Suprapubic skin (tissue), 4 donors: ENCODE measurements around the gene CAV1. TPM values are rescaled to one million over a fixed set of nuclear protein-coding genes. Genes with fewer than 3 reads are reported as not detected.

Experiments
- DNase-seq, 2 donors: peaks; one replicate each; pipeline ENCODE4 v3.0.0-alpha.2; 2019; ENCODE audit warnings: low spot score in 2 of 2
- H3K27ac ChIP-seq: fragments of 200-600 bp; sonication (generic); one replicate; pipeline ENCODE4 v1.5.1; 2019
- H3K27me3 ChIP-seq: fragments of 200-600 bp; sonication (generic); one replicate; pipeline ENCODE4 v1.5.1; 2019
- H3K36me3 ChIP-seq: fragments of 200-600 bp; sonication (generic); one replicate; pipeline ENCODE4 v1.5.1; 2019
- H3K4me1 ChIP-seq: fragments of 200-600 bp; sonication (generic); one replicate; pipeline ENCODE4 v1.5.1; 2019
- H3K4me3 ChIP-seq: fragments of 200-600 bp; sonication (generic); one replicate; pipeline ENCODE4 v1.5.1; 2019; ENCODE audit warnings: mild to moderate bottlenecking
- H3K9me3 ChIP-seq: fragments of 200-600 bp; sonication (generic); one replicate; pipeline ENCODE4 v1.5.1; 2019
- EP300 ChIP-seq: sonication (generic); formaldehyde crosslinking; IDR thresholded peaks from one replicate; pipeline ENCODE4 v1.6.1; 2017; ENCODE audit warnings: antibody characterized with exemption
- POLR2A ChIP-seq, 2 donors: fragments of 450-650 bp; IDR thresholded peaks; one replicate each; pipeline ENCODE4 v1.6.1; 2017; ENCODE audit warnings: antibody characterized with exemption in 2 of 2, mild to moderate bottlenecking in 2 of 2, moderate library complexity in 2 of 2
- POLR2AphosphoS5 ChIP-seq, 3 donors: sonication (generic); formaldehyde crosslinking; IDR thresholded peaks; one replicate each; pipeline ENCODE4 v1.6.1; 2017; ENCODE audit warnings: antibody characterized with exemption in 3 of 3
- WGBS: methylation state at CpG from one replicate; pipeline ENCODE4 v1.1.5; 2018; 5-methylcytosine and 5-hydroxymethylcytosine counted together
- total RNA-seq, 4 donors: library from RNA; depleted of rRNA; stranded (reverse); fragments of >200 nt; gene quantifications; one replicate each; pipeline ENCODE4 v1.1.0, GENCODE V29; 2016
- TF ChIP-seq, protein P1 (sequence below), 2 donors: fragments of 200-600 bp in 1 of 2; fragments of 450-650 bp in 1 of 2; sonication (generic) in 1 of 2; IDR thresholded peaks; one replicate each; pipeline ENCODE4 v1.5.1; 2016 to 2019; ENCODE audit warnings: antibody characterized with exemption in 2 of 2, mild to moderate bottlenecking in 1 of 2, moderate library complexity in 1 of 2

The CAV1 gene
- total RNA-seq, 4 donors from 2014 or later = 123 to 215 (median 187) TPM

DNA sequence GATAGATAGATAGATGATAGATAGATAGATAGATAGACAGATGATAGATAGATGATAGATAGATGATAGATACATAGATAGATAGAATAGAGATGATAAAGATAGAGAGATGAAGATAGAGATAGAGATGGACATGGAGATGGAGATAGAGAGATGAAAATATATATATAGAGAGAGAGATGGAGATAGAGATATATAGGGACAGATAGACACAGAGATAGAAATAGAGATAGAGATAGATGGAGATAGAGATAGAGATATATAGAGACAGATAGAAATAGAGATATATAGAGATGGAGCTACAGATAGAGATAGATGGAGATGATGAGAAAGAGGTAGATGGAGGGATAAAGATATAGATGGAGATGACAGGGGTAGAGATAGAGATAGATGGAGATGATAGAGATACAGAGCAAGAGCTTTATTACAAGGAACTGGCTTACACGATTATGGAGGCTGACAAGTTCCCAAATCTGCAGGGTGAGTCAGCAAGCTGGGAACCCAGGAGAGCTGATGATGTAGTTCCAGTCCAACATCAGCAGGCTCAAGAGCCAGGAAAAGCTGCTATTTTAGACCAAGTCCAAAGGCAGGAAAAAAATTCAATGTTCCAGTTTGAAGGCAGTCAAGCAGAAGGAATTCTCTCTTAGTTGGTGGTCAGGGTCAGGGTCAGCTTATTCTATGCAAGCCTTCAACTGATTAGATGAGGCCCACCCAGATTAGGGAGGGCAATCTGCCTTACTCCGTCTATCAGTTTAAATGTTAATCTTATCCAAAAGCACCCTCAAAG lies 37.1 kb downstream of the CAV1 start:
- no peak for TF ChIP-seq POLR2AphosphoS5 (IDR thresholded peaks at IDR 0.05)
- TF ChIP-seq, protein P1, sequence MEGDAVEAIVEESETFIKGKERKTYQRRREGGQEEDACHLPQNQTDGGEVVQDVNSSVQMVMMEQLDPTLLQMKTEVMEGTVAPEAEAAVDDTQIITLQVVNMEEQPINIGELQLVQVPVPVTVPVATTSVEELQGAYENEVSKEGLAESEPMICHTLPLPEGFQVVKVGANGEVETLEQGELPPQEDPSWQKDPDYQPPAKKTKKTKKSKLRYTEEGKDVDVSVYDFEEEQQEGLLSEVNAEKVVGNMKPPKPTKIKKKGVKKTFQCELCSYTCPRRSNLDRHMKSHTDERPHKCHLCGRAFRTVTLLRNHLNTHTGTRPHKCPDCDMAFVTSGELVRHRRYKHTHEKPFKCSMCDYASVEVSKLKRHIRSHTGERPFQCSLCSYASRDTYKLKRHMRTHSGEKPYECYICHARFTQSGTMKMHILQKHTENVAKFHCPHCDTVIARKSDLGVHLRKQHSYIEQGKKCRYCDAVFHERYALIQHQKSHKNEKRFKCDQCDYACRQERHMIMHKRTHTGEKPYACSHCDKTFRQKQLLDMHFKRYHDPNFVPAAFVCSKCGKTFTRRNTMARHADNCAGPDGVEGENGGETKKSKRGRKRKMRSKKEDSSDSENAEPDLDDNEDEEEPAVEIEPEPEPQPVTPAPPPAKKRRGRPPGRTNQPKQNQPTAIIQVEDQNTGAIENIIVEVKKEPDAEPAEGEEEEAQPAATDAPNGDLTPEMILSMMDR (IDR thresholded peaks at IDR 0.05) = no peak
- TF ChIP-seq POLR2A (IDR thresholded peaks at IDR 0.05) = no peak
- no peak for TF ChIP-seq EP300
- H3K27me3 ChIP-seq = no peaks in the 10 kb centered on the region
- H3K36me3 ChIP-seq = peaks cover 23% of the 10 kb centered on the region
- DNase-seq = no peak
- no peaks in the 10 kb centered on the region for H3K9me3 ChIP-seq
- H3K4me1 ChIP-seq = peaks cover 8% of the 10 kb centered on the region
- no peak overlapping the region for H3K27ac ChIP-seq
- WGBS = 60% methylated on average over 2 of the region's 2 CpGs
- no peak overlapping the region for H3K4me3 ChIP-seq

DNA sequence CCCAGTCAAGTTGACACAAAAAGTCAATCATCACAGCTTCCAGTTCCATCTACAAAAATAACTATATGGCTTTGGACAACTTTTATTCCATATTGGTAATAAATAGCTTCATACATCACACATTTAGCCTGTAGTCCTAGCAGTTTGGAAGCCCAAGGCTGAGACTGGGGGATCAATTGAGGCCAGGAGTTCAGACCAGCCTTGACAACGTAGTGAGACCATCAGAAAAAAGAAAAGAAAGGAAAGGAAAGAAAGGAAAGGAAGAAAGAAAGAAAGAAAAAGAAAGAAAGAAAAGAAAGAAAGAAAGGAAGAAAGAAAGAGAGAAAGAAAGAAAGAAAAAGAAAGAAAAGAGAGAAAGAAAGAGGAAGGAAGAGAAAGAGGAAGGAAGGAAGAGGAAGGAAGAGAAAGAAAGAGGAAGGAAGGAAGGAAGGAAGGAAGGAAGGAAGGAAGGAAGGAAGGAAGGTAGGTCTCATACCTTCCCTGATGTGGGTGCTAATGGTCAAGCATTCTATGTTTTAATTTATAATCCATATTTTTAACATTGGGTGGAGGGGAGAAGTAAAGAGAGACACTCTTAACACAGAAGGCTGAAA lies 37.8 kb downstream of the CAV1 start:
- DNase-seq = no peak
- 90% methylated on average over 1 of the region's 1 CpG for WGBS
- Histone ChIP-seq H3K4me1 (peaks cover 4% of the 10 kb centered on the region), H3K27ac (no peak overlapping the region), H3K36me3 (peaks cover 23% of the 10 kb centered on the region), H3K9me3 (no peaks in the 10 kb centered on the region), H3K4me3 (no peak overlapping the region), H3K27me3 (no peaks in the 10 kb centered on the region)
- TF ChIP-seq EP300 (no peak), POLR2A (IDR thresholded peaks at IDR 0.05) (no peak), POLR2AphosphoS5 (IDR thresholded peaks at IDR 0.05) (no peak)
- TF ChIP-seq, protein P1 (IDR thresholded peaks at IDR 0.05) = no peak

DNA sequence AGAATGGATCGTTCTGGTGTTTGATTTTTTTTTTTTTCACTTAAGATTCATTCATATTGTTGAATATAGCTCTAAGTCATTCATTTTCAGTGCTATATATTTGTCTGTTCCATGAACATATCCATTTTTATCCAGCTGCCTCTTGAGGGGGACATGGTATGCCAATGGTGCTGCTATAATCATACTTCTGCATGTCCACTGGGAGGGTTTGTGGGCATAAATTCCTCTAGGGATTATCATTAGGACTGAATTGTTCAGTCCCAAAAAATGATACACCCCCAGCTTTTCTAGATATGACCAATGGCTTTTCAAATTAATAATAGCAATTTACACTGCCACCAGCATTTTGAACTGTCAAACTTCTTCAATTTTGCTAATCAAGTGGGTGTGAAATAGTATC lies 41.1 kb downstream of the CAV1 start:
- DNase-seq = no peak
- Histone ChIP-seq H3K4me3 (no peak overlapping the region), H3K9me3 (no peaks in the 10 kb centered on the region), H3K4me1 (peaks cover 12% of the 10 kb centered on the region), H3K27me3 (no peaks in the 10 kb centered on the region), H3K27ac (no peak overlapping the region), H3K36me3 (no peaks in the 10 kb centered on the region)
- TF ChIP-seq POLR2A (IDR thresholded peaks at IDR 0.05) (no peak), POLR2AphosphoS5 (IDR thresholded peaks at IDR 0.05) (no peak), EP300 (no peak)
- TF ChIP-seq, protein P1 (IDR thresholded peaks at IDR 0.05) = no peak
- 88% methylated on average over 1 of the region's 1 CpG for WGBS

DNA sequence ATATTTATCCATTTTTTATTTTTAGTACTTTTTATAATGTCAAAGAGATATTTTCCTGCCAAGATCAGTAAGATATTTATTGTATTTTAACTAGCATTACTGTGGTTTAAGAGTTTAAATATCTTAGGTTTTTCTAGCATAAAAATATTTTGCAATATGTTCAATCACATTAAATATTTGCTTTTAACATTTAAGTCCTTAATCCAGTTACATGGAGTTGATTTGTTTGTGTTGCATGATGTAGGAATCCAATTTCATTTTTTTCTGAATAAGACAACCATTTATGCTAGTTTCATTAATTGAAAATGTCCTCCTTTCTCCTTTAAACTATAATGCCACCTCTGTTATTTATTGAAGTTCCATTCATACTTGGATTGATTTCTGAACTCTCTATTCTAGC lies 41.8 kb downstream of the CAV1 start:
- Histone ChIP-seq H3K27ac (no peak overlapping the region), H3K4me1 (peaks cover 19% of the 10 kb centered on the region), H3K9me3 (no peaks in the 10 kb centered on the region), H3K27me3 (no peaks in the 10 kb centered on the region), H3K36me3 (no peaks in the 10 kb centered on the region), H3K4me3 (no peak overlapping the region)
- TF ChIP-seq EP300 (no peak), POLR2AphosphoS5 (IDR thresholded peaks at IDR 0.05) (no peak), POLR2A (IDR thresholded peaks at IDR 0.05) (no peak)
- TF ChIP-seq, protein P1 (IDR thresholded peaks at IDR 0.05) = no peak
- no peak for DNase-seq

DNA sequence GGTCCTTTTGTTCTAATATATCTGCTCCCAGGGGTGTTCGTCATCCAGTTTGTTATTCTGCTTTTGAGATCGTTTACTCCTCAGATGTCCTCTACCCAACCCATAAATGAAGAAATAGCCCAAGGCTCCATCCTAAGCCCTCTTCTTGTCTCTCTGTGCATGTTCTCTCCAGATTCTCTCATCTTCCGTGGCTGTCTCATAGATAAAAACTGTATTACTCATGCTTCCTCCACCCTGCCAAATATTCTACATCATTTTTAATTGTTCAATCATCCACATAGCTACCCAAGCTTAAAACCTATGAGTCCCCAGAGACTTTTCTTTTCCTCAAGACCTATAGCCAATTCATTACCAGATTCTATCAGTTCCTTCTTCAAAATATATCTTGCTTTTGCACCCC lies 44.9 kb downstream of the CAV1 start:
- Histone ChIP-seq H3K4me3 (no peak overlapping the region), H3K27ac (no peak overlapping the region), H3K27me3 (no peaks in the 10 kb centered on the region), H3K9me3 (no peaks in the 10 kb centered on the region), H3K36me3 (no peaks in the 10 kb centered on the region), H3K4me1 (peaks cover 31% of the 10 kb centered on the region)
- TF ChIP-seq, protein P1 (IDR thresholded peaks at IDR 0.05) = no peak
- no peak for DNase-seq
- WGBS = 45% methylated on average over 3 of the region's 3 CpGs
